Measurements from ENCODE around the gene NUAK1. TPM values are rescaled to one million over a fixed set of nuclear protein-coding genes. Genes with fewer than 3 reads are reported as not detected.

NUAK1 gene
- total RNA-seq, 2 donors from 2014 or later: 14.0 to 16.8 TPM

- peak; percentile 80 for DNase-seq
- peak overlapping the region; percentile 78 for H3K4me3 Mint-ChIP-seq
- peak overlapping the region; percentile 87 for H3K27ac Mint-ChIP-seq
- Histone ChIP-seq H3K4me1 (ENCODE audit: control insufficient read depth, insufficient read depth, low read length) (peaks cover 19% of the 10 kb centered on the region), H3K9me3 (ENCODE audit: control insufficient read depth, low read length) (no peaks in the 10 kb centered on the region), H3K4me3 (ENCODE audit: low read length) (peak overlapping the region; percentile 98), H3K9ac (ENCODE audit: extremely low read depth, low read length, poor library complexity, severe bottlenecking) (peak overlapping the region; percentile 93), H3K27ac (ENCODE audit: low read depth, low read length) (peak overlapping the region; percentile 97), H3K27me3 (ENCODE audit: control insufficient read depth, insufficient read depth, low read length, poor library complexity, severe bottlenecking) (no peaks in the 10 kb centered on the region), H3K36me3 (ENCODE audit: control insufficient read depth, insufficient read depth, low read length) (peaks cover 20% of the 10 kb centered on the region)
- WGBS, 2 experiments (ENCODE audit: insufficient coverage in 1 of 2, insufficient read length in 1 of 2): 0% methylated on average over 12 to 23 of the region's 23 CpGs
- peaks cover 2% of the 10 kb centered on the region for H3K27me3 Mint-ChIP-seq (ENCODE audit: insufficient read depth)
- peaks cover 57% of the 10 kb centered on the region for H3K4me1 Mint-ChIP-seq
- TF ChIP-seq, protein P1, sequence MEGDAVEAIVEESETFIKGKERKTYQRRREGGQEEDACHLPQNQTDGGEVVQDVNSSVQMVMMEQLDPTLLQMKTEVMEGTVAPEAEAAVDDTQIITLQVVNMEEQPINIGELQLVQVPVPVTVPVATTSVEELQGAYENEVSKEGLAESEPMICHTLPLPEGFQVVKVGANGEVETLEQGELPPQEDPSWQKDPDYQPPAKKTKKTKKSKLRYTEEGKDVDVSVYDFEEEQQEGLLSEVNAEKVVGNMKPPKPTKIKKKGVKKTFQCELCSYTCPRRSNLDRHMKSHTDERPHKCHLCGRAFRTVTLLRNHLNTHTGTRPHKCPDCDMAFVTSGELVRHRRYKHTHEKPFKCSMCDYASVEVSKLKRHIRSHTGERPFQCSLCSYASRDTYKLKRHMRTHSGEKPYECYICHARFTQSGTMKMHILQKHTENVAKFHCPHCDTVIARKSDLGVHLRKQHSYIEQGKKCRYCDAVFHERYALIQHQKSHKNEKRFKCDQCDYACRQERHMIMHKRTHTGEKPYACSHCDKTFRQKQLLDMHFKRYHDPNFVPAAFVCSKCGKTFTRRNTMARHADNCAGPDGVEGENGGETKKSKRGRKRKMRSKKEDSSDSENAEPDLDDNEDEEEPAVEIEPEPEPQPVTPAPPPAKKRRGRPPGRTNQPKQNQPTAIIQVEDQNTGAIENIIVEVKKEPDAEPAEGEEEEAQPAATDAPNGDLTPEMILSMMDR (conservative IDR thresholded peaks at IDR 0.05): no peak
- H3K9me3 Mint-ChIP-seq: no peaks in the 10 kb centered on the region
- H3K36me3 Mint-ChIP-seq (ENCODE audit: low read depth): no peaks in the 10 kb centered on the region
Observed at GRCh38 chr12:106138357-106138632, 459 bp downstream of the NUAK1 start.

GRCh38 chr12:106137530-106138356 is 1.0 kb downstream of the NUAK1 start:
- H3K4me3 Mint-ChIP-seq: peak overlapping the region; percentile 78
- H3K27ac ChIP-seq (ENCODE audit: low read depth, low read length): no peak overlapping the region
- peaks cover 21% of the 10 kb centered on the region for H3K36me3 ChIP-seq (ENCODE audit: control insufficient read depth, insufficient read depth, low read length)
- peaks cover 21% of the 10 kb centered on the region for H3K4me1 ChIP-seq (ENCODE audit: control insufficient read depth, insufficient read depth, low read length)
- H3K4me1 Mint-ChIP-seq: peaks cover 59% of the 10 kb centered on the region
- 3 to 7% methylated on average over 13 to 18 of the region's 20 CpGs for WGBS, 2 experiments (ENCODE audit: insufficient coverage in 1 of 2, insufficient read length in 1 of 2)
- H3K9me3 Mint-ChIP-seq: no peaks in the 10 kb centered on the region
- no peaks in the 10 kb centered on the region for H3K9me3 ChIP-seq (ENCODE audit: control insufficient read depth, low read length)
- no peaks in the 10 kb centered on the region for H3K27me3 ChIP-seq (ENCODE audit: control insufficient read depth, insufficient read depth, low read length, poor library complexity, severe bottlenecking)
- peak; percentile 74 for DNase-seq
- peaks cover 2% of the 10 kb centered on the region for H3K27me3 Mint-ChIP-seq (ENCODE audit: insufficient read depth)
- peak overlapping the region; percentile 98 for H3K4me3 ChIP-seq (ENCODE audit: low read length)
- TF ChIP-seq, protein P1 (conservative IDR thresholded peaks at IDR 0.05): no peak
- H3K36me3 Mint-ChIP-seq (ENCODE audit: low read depth): no peaks in the 10 kb centered on the region
- H3K27ac Mint-ChIP-seq: peak overlapping the region; percentile 87
- H3K9ac ChIP-seq (ENCODE audit: extremely low read depth, low read length, poor library complexity, severe bottlenecking): peak overlapping the region; percentile 93

GRCh38 chr12:106136263-106136662 is 2.5 kb downstream of the NUAK1 start:
- Histone ChIP-seq H3K4me3 (ENCODE audit: low read length) (peak overlapping the region; percentile 98), H3K4me1 (ENCODE audit: control insufficient read depth, insufficient read depth, low read length) (peaks cover 28% of the 10 kb centered on the region), H3K9me3 (ENCODE audit: control insufficient read depth, low read length) (no peaks in the 10 kb centered on the region), H3K36me3 (ENCODE audit: control insufficient read depth, insufficient read depth, low read length) (peaks cover 21% of the 10 kb centered on the region), H3K27me3 (ENCODE audit: control insufficient read depth, insufficient read depth, low read length, poor library complexity, severe bottlenecking) (no peaks in the 10 kb centered on the region), H3K9ac (ENCODE audit: extremely low read depth, low read length, poor library complexity, severe bottlenecking) (peak overlapping the region; percentile 93), H3K27ac (ENCODE audit: low read depth, low read length) (no peak overlapping the region)
- peak overlapping the region; percentile 78 for H3K4me3 Mint-ChIP-seq
- peaks cover 2% of the 10 kb centered on the region for H3K27me3 Mint-ChIP-seq (ENCODE audit: insufficient read depth)
- no peaks in the 10 kb centered on the region for H3K36me3 Mint-ChIP-seq (ENCODE audit: low read depth)
- 3 to 4% methylated on average over 8 to 13 of the region's 13 CpGs for WGBS, 2 experiments (ENCODE audit: insufficient coverage in 1 of 2, insufficient read length in 1 of 2)
- H3K4me1 Mint-ChIP-seq: peaks cover 59% of the 10 kb centered on the region
- peak; percentile 98 for DNase-seq
- H3K9me3 Mint-ChIP-seq: no peaks in the 10 kb centered on the region
- TF ChIP-seq, protein P1 (conservative IDR thresholded peaks at IDR 0.05): peak; percentile 96
- H3K27ac Mint-ChIP-seq: peak overlapping the region; percentile 0

Data from endodermal cell (in vitro differentiated cells).